HEK293T (cell line): ENCODE results near the gene TOMT.
A peak's percentile ranks its signal among the peaks of the same experiment; 100 is the strongest.

ENCODE experiments used
- CTCF ChIA-PET: fragments of 350-600 bp; formaldehyde crosslinking; extraction: SDS; loops from one replicate; lab custom pipeline; 2021; ENCODE audit warnings: antibody characterized with exemption, inconsistent platforms; lab: Yijun Ruan, JAX
- POLR2A ChIA-PET: fragments of 350-600 bp; formaldehyde crosslinking; extraction: SDS; loops from one replicate; lab custom pipeline; 2020; ENCODE audit warnings: antibody characterized with exemption, inconsistent platforms; lab: Yijun Ruan, JAX
- DNase-seq: peaks from one replicate; pipeline ENCODE4 v3.0.0; 2012; ENCODE audit warnings: mixed read lengths; ENCODE audit errors: extremely low spot score
- ARNT ChIP-seq: fragments of 450-650 bp; IDR thresholded peaks from 2 replicates; pipeline ENCODE4 v1.6.1; 2017; ENCODE audit warnings: mild to moderate bottlenecking
- BHLHE40 ChIP-seq: fragments of 450-650 bp; IDR thresholded peaks from 2 replicates; pipeline ENCODE4 v1.6.1; 2016; ENCODE audit warnings: mild to moderate bottlenecking, moderate library complexity, borderline replicate concordance
- CTBP1 ChIP-seq: fragments of 450-650 bp; IDR thresholded peaks from 2 replicates; pipeline ENCODE4 v1.6.1; 2016; ENCODE audit warnings: borderline replicate concordance
- ELF4 ChIP-seq: fragments of 450-650 bp; IDR thresholded peaks from 2 replicates; pipeline ENCODE4 v1.6.1; 2017; ENCODE audit warnings: antibody characterized with exemption
- FOXA1 ChIP-seq: fragments of 450-650 bp; IDR thresholded peaks from 2 replicates; pipeline ENCODE4 v1.6.1; 2016; ENCODE audit warnings: mild to moderate bottlenecking
- FOXK2 ChIP-seq: fragments of 450-650 bp; IDR thresholded peaks from 2 replicates; pipeline ENCODE4 v1.6.1; 2016; ENCODE audit warnings: mild to moderate bottlenecking
- FOXM1 ChIP-seq: fragments of 450-650 bp; IDR thresholded peaks from 2 replicates; pipeline ENCODE4 v1.6.1; 2017; ENCODE audit warnings: mild to moderate bottlenecking, borderline replicate concordance
- HDGF ChIP-seq: fragments of 450-650 bp; IDR thresholded peaks from 2 replicates; pipeline ENCODE4 v1.6.1; 2017; ENCODE audit warnings: antibody characterized with exemption, borderline replicate concordance
- L3MBTL2 ChIP-seq: fragments of 450-650 bp; conservative IDR thresholded peaks from 2 replicates; pipeline ENCODE4 v1.6.1; 2016; ENCODE audit warnings: mild to moderate bottlenecking
- LEF1 ChIP-seq: fragments of 450-650 bp; IDR thresholded peaks from 2 replicates; pipeline ENCODE4 v1.6.1; 2017; ENCODE audit warnings: mild to moderate bottlenecking, borderline replicate concordance
- NFRKB ChIP-seq: fragments of 450-650 bp; IDR thresholded peaks from 2 replicates; pipeline ENCODE4 v1.6.1; 2016; ENCODE audit warnings: mild to moderate bottlenecking, moderate library complexity
- PKNOX1 ChIP-seq: fragments of 450-650 bp; IDR thresholded peaks from 2 replicates; pipeline ENCODE4 v1.6.1; 2016
- SP1 ChIP-seq: fragments of 450-650 bp; IDR thresholded peaks from 2 replicates; pipeline ENCODE4 v1.6.1; 2017
- SUZ12 ChIP-seq: fragments of 450-650 bp; IDR thresholded peaks from 2 replicates; pipeline ENCODE4 v1.6.1; 2016; ENCODE audit warnings: mild to moderate bottlenecking
- TARDBP ChIP-seq: fragments of 450-650 bp; IDR thresholded peaks from 2 replicates; pipeline ENCODE4 v1.6.1; 2016
- ZNF384 ChIP-seq: fragments of 450-650 bp; IDR thresholded peaks from 2 replicates; pipeline ENCODE4 v1.6.1; 2016

The TOMT gene

DNA sequence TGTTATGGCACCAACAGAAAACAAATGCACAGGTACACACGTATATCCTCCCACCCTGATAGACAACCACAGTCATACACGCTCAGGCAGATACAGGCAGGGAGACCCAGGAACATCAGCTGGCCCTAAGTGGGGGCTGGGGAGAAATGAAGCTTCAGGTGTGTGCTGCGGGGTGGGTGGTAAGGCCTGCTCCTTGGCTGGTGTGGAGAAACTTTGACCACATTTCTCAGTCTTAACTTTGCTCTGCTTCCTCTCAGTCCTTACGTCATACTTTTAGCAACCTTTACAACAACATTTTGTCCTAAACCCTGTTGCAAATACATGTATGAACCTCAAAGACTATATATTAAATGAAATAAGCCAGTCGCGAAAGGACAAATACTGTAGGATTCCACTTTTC is 13.5 kb downstream of the TOMT start:
- TF ChIP-seq FOXK2 (no peak), LEF1 (no peak), ELF4 (no peak), L3MBTL2 (no peak), HDGF (no peak), BHLHE40 (no peak), TARDBP (no peak), SUZ12 (no peak), ARNT (no peak), CTBP1 (no peak), ZNF384 (no peak), NFRKB (no peak), SP1 (no peak), PKNOX1 (no peak), FOXM1 (no peak), FOXA1 (no peak)
- POLR2A ChIA-PET: no interaction called here
- no peak for DNase-seq
- CTCF ChIA-PET: interaction anchor here (0.9 kb wide), 1 partner anchor 24 kb away, joined by 3 read pairs; no protein-coding TSS in a partner anchor

GRCh38 chr11:72120930-72121329 is 15.2 kb downstream of the TOMT start:
- CTCF ChIA-PET: no interaction called here
- POLR2A ChIA-PET: no interaction called here
- TF ChIP-seq TARDBP (no peak), L3MBTL2 (no peak), SP1 (no peak), ARNT (no peak), FOXA1 (no peak), ELF4 (no peak), SUZ12 (no peak), NFRKB (no peak), ZNF384 (no peak), LEF1 (no peak), PKNOX1 (no peak)
- no peak for DNase-seq

GRCh38 chr11:72122607-72123006 is 16.9 kb downstream of the TOMT start:
- ChIA-PET CTCF (no interaction called here), POLR2A (interaction anchor here (1.7 kb wide), 1 partner anchor 10 kb away, joined by 9 read pairs; the partner anchor contains the start of gene ANAPC15)
- no peak for TF ChIP-seq HDGF
- TF ChIP-seq TARDBP: no peak
- no peak for TF ChIP-seq SP1
- no peak for DNase-seq

- TF ChIP-seq ELF4: no peak
- TF ChIP-seq LEF1: no peak
- no peak for TF ChIP-seq L3MBTL2
- TF ChIP-seq ARNT: no peak
- TF ChIP-seq PKNOX1: peak; percentile 79
- no peak for TF ChIP-seq SP1
Observed at GRCh38 chr11:72123117-72123653, 17.5 kb downstream of the TOMT start.

DNA sequence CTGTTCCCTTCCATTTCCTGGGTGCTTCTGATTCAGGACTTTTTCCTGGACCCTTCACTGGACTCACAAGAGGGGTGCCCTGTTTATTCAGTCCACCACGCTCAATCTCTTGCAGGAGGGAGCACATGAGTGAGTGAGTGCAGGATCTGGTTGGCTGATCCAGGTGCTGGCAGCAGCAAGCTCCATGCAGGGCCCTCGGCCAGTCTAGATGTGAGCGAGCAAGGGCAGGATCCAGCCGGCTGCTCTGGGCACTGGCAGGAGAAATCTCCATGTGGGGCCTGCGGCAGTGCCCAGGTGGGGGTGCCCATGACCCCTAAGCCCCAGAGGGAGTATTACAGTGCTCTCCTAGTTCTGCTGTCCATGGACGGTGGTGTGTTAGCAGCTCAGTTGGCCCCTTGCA is 18.3 kb downstream of the TOMT start:
- no peak for DNase-seq
- POLR2A ChIA-PET: no interaction called here
- CTCF ChIA-PET: no interaction called here
- TF ChIP-seq ELF4 (no peak), FOXA1 (no peak), SP1 (no peak), TARDBP (no peak), HDGF (no peak), ARNT (no peak), FOXK2 (no peak), FOXM1 (no peak), LEF1 (no peak), L3MBTL2 (no peak), PKNOX1 (no peak), CTBP1 (no peak), NFRKB (no peak), ZNF384 (no peak), SUZ12 (no peak), BHLHE40 (no peak)

More at GRCh38 chr11:72123117-72123653, 17.5 kb downstream of the TOMT start:
- DNase-seq: no peak
- CTCF ChIA-PET: no interaction called here
- POLR2A ChIA-PET: interaction anchor here (1.7 kb wide), 1 partner anchor 10 kb away, joined by 9 read pairs; the partner anchor contains the start of gene ANAPC15

GRCh38 chr11:72125956-72126355 is 20.2 kb downstream of the TOMT start:
- CTCF ChIA-PET: no interaction called here
- DNase-seq: no peak
- POLR2A ChIA-PET: interaction anchor here (2.6 kb wide), 1 partner anchor 13 kb away, joined by 9 read pairs; the partner anchor contains the start of gene ANAPC15
- TF ChIP-seq FOXA1 (no peak), NFRKB (no peak), FOXK2 (no peak), HDGF (no peak), PKNOX1 (no peak)
